Endothelial cell of umbilical vein (primary cell): Measurements from ENCODE around the gene PDE8B.

Experiments used
- CTCF ChIP-seq, 2 donors: IDR thresholded peaks; 1 replicate in 1 of 2; 2 replicates in 1 of 2; pipeline ENCODE4 v1.5.1; 2011; ENCODE audit warnings: low read length in 2 of 2, mild to moderate bottlenecking in 2 of 2, moderate library complexity in 2 of 2, control low read depth in 1 of 2, inconsistent platforms in 1 of 2, low read depth in 1 of 2; ENCODE audit not compliant: insufficient read depth in 1 of 2; ENCODE audit errors: extremely low read depth in 1 of 2
- EZH2 ChIP-seq: IDR thresholded peaks from 2 replicates; pipeline ENCODE4 v1.6.1; 2012; ENCODE audit warnings: borderline replicate concordance, low read depth, mild to moderate bottlenecking, moderate library complexity, low read length, inconsistent platforms; ENCODE audit not compliant: severe bottlenecking
- FOS ChIP-seq: IDR thresholded peaks from 2 replicates; pipeline ENCODE4 v1.6.1; 2011; ENCODE audit warnings: mild to moderate bottlenecking, low read length, moderate library complexity, borderline replicate concordance; ENCODE audit not compliant: insufficient read depth
- JUN ChIP-seq: IDR thresholded peaks from 2 replicates; pipeline ENCODE4 v1.6.1; 2011; ENCODE audit warnings: borderline replicate concordance, low read depth; ENCODE audit not compliant: insufficient read length, insufficient read depth
- MAX ChIP-seq: IDR thresholded peaks from 2 replicates; pipeline ENCODE4 v1.6.1; 2011; ENCODE audit not compliant: insufficient read depth, insufficient read length
- MYC ChIP-seq: IDR thresholded peaks from one replicate; pipeline ENCODE4 v1.6.1; 2011; ENCODE audit warnings: mild to moderate bottlenecking, low read depth, low read length
- POLR2A ChIP-seq: IDR thresholded peaks from 2 replicates; pipeline ENCODE4 v1.6.1; 2012; ENCODE audit warnings: low read depth, mild to moderate bottlenecking, control low read depth, low read length
- POLR2AphosphoS5 ChIP-seq: IDR thresholded peaks from 2 replicates; pipeline ENCODE4 v1.6.1; 2012; ENCODE audit warnings: low read depth, mild to moderate bottlenecking, control low read depth, low read length, moderate library complexity; ENCODE audit not compliant: insufficient read depth

GRCh38 chr5:77262697-77263096, 52.2 kb downstream of the PDE8B start:
- TF ChIP-seq POLR2A: no peak
- TF ChIP-seq CTCF (IDR thresholded peaks at IDR 0.05; ENCODE audit: extremely low read depth in 1 of 2, insufficient read depth in 1 of 2, low read depth in 1 of 2, low read length in 2 of 2): no peak
- TF ChIP-seq FOS: no peak
- no peak for TF ChIP-seq EZH2
- no peak for TF ChIP-seq MAX
- no peak for TF ChIP-seq JUN
- no peak for TF ChIP-seq POLR2AphosphoS5
- TF ChIP-seq MYC: no peak
